Measurements from ENCODE around the gene HPCAL1. TPM values are rescaled to one million over a fixed set of nuclear protein-coding genes. Genes with fewer than 3 reads are reported as not detected.

HPCAL1 gene
- total RNA-seq, 1 experiment from 2014 or later, result 280 TPM

DNA sequence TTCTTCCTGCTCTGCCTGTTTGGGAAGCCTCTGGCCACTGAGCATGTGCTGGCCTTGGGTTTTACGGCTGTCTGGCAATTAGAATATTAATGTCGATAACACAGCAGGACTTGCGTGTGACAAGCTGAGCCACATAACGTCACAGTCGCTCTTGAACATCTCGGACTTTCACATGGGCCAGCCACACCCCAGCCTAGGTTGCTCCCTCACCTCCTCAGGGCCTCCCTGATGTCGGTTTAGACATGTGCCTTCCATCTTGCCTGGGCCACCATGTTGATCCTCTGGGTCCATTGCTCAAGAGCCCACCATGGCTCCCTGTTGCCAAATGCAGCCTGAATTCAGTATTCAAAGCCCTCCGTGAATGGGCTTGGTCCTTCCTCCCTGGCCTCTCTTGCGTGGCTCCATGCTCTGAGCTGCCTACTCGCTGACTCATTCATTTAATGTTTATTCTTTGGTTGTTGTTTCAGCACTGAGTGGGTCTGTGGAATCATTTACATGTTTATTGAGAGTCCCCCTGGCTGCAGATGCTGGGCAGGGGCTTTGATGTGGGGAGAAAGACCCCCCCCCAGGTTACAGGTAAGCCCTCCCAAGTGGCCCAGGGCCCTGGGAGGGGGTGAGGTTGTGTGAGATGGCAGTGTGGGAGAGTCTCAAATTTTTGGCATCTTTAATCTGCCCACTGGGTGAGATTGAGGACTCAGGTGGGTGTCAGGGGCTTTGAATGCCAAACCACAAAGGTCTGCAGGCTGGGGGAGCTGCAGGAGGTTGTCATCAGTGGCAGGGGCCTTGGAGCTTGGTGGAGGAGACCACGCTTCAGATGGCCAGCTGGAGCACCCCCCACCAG is 83.4 kb downstream of the HPCAL1 start:
- DNase-seq (ENCODE audit: low read depth), result peak; percentile 41

DNA sequence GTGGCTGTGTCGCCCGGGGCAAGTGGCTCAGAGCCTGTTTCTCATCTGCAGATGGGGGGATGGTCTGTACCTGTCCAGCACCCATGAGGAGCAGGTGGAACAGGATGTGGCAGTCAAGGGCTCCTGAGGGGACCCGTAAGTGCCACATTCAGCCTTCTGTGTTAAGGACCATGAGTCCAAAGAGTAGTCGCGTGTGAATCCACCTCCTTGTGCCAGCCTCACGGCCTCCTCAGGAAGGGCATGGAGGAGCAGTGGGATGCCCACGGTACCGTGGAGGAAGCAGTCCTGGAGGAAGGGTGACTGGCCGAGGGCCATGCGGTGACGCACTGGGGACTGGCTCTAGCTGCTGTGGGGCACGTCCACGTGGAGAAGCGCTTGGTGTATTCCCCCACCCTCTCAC is 84.3 kb downstream of the HPCAL1 start:
- DNase-seq (ENCODE audit: low read depth), result no peak

DNA sequence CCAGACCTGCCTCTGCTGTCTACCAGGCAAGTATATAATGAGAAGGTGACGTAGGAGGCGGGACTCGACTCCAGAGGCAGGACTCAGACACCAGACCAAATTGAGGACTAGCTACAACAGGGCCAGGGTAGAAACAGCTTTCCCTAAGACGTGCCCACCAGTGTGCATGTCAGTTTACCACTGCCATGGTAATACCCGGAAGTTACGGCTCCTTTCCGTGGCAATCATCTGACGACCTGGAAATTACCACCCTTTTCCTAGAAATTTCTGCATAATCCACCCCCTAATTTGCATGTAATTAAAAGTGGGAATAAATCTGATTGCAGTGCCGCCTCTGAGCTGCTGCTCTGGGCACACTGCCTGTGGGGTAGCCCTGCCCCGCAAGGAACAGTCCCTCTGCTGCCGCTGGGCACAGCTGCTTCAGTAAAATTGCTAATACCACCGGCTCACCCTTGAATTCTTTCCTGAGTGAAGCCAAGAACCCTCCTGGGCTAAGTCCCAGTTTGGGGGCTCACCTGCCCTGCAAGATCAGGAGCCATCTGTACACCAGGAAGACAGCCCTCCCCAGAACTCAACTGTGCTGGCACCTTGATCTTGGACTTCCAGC is 86.4 kb downstream of the HPCAL1 start:
- DNase-seq (ENCODE audit: low read depth), result no peak

DNA sequence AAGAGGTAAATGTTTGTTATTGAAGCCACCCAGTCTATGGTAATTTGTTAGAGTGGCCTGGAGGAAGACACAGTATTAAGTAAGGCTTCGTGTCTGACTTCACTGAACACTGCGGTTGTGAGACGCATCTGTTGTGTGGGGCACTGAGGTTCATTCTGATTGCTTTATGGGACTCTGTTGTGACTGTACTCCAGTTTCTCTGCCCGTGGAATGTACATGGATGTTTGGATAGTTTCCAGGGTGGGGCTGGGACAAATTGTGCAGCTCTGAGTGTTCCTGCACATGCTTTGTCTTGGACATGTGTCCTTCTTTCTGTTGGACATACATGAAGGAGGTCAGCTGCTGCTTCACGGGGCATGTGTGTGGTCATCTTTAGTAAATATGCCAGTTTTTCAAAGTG is 86.9 kb downstream of the HPCAL1 start:
- DNase-seq (ENCODE audit: low read depth), result peak; percentile 89

DNA sequence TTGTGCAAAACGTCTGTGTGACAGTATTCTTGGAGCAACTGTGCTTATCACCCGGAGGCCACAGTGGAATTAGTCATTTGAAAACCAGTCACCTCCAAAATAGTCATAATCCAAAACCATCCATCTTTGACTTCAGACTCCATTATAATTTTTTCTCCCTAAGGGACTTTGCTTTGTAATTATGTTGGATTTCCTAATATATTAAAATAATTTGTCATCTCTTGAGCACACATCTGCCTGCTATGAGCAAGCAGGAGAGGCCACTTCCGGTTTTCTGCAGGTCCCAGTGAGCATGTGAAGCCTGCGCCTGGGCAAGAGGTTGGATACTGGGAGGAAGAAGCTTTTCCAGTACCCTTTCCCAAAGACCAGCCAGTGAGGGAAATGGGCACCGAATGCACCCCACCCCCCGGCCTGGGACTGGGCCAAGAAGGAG is 87.7 kb downstream of the HPCAL1 start:
- DNase-seq (ENCODE audit: low read depth), result peak; percentile 30

DNA sequence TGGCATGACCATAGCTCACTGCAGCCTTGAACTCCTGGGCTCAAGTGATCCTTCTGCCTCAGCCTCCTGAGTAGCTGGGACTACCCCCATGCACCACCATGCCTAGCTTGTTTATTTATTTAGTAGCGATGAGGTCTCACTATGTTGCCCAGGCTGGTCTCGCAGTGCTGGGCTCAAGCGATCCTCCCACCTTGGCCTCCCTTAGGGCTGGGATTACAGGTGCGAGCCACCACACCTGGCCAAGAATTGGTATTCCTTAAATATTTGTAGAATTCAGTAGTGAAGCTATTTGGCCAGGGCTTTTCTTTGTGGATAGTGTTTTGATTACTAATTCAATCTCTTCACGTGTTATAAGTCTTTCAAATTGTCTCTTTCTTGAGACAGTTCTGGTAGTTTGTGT is 89.4 kb downstream of the HPCAL1 start:
- DNase-seq (ENCODE audit: low read depth), result no peak

DNA sequence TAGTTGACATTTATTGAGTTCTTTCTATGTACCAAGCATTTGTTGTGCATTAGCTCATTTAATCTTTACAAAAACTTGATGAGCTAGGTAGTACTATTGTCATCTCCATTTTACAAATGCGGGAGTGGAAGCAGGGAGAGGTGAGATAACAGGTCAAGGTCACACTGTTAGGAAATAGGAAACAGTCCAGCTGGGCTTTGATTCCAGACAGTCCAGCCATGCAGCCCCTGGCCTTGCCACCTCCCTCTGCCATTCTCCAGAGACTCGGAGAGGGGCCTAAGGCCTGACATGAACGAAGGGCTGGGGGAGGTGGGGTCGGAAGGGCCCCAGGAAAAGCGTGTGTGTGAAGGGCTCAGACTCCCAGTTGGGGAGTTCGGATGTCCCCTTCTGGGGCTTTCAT is 89.8 kb downstream of the HPCAL1 start:
- no peak for DNase-seq (ENCODE audit: low read depth)

DNA sequence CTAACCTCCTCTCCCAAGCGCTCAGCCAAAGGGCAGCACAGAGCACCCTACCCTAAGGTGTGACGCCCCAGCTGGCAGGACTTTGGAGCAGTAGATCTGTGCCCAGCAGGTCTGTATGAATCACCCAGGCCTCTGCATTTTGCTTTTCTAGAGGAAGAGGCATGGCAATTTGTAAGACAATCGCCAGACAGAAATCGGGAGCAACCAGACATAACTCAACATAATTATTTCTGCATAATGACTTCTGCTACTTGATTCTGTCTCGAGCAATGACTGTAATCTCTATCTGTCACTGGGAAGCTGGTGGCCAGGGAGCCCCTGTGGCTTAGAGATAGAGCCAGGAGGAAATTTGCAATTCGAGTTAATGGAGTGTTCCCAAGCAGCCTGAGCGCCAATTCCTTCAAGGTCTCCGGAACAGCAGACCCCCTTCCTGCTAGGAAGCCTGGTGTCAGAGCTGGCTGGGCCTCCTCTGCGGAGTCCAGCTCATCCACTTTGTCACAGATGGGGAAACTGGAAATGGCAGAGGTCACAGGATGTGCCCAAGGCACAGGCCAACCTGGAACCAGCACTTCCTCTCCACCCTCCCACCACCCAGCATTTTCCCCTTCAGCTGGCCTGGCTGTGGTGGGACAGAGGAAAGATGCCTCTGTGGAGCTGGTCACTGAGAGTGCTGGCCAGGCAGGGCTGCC is 90.4 kb downstream of the HPCAL1 start:
- DNase-seq (ENCODE audit: low read depth), result no peak

DNA sequence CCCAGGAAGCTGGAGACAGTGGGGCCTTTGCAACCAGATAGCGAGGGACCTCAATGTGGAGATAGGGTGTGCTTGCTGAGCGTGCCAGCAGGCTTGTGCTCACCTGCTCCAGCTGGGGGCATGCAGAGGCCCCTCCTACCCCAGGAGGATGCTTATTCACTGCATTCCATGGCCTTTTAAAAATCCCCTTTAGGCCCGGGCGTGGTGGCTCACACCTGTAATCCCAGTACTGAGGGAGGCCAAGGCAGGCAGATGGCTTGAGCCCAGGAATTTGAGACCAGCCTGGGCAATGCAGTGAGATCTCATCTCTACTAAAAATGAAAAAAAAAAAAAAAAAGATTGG is 90.9 kb downstream of the HPCAL1 start:
- no peak for DNase-seq (ENCODE audit: low read depth)

DNA sequence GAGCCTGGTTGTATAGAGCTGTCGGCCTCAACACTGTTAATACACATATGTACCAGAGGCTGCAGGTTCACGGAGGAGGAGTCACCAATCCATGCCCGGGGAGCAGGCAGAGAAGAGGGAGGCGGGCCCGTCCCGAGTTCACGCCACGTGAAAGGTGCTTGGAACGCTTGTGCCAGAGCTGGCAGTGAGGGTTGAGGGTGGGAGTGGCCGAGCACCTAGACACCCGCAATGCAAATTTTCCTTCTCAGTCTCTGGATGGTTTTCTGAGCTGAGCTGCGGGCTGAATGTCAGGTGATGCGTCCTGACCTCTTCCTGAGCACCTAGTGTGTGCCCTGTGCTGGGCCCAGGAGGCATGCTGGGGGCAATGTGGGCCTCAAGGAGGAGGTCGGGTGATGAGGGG is 93.2 kb downstream of the HPCAL1 start:
- DNase-seq (ENCODE audit: low read depth), result no peak

DNA sequence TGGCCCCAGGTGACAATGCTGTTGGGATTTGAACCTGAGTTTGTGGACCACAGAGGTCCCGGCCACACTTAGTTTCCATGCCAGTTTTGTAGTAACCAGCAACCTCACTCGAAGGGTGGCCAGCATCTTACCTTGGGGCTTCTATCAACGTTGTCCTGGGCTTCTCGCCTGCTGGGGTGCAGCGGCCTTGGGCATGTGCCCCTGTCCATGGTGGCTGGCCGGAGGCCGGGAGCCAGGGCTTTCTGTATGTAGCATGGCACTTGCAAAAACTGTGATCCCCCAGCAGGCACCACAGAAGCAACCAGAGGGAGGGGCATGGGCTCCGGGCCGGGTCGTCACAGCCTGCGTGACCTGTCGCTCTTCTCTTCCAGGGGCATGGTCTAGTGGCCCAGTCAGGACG is 93.8 kb downstream of the HPCAL1 start:
- no peak for DNase-seq (ENCODE audit: low read depth)

DNA sequence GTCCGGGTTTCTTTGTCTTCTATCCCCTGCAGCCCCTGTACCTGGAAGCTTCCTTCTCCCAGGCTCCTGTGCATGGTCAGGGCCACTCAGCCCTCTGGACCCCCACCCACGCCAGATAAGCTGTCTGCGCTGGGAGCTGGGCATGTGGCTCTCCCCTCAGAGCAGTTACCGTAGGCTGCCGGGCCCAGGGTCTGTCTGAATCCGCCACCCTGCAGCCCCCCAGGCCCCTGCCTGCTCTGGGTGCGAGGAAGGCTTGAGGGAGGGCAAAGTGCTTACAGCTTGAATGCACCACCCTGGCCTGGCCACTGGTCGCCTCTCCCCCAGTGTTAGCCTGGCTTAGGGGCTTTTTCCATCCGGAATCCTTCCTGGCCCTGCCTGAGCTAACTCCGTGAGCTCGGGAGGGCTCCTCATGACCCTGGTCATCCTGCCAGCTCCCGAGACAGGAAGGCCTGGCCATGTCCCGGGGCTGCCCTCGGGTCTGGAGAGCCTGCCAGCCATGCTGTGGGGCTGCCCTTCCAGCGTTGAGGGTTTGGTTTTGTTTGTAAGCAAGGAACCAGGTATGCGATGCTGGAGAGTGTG is 94.7 kb downstream of the HPCAL1 start:
- DNase-seq (ENCODE audit: low read depth), result no peak

DNA sequence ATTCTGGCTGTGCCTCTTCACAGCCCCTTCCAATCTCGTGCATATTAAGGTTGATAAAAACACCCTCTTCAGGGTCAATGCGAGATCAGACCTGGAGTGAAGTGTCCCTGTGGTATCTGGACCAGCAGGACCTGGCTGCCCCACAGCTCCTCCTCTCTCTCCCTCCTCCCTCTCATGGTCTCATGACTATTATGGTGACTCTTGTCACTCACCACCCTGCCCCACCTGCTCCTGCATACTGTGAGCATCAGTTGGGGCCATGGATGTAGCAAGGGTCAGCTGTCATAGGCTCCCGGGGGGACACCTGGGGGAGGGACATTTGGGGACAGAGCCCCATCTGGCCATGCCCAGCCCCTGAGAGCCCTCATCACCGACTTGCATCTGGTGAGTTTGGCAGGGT is 95.2 kb downstream of the HPCAL1 start:
- DNase-seq (ENCODE audit: low read depth), result no peak

DNA sequence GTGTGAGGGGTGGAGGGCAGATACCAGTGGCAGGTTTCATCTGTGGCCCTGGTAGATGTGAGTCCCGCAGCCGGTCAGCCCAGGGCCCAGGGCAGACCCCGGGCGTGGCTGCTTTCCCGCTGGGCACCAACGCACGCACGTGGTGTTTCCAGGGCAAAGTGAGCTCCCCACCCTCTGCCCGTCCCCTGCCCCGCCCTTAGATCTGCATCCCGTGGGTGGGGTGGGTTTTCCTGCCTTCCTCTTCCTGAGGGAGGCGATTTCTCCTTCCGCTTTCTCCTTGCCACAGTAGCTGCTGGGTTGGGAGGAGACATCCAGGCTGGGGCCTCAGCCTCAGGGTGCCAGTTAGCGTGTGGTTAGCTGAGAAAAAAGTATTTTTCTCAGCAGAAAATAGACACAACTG is 95.8 kb downstream of the HPCAL1 start:
- DNase-seq (ENCODE audit: low read depth), result no peak

DNA sequence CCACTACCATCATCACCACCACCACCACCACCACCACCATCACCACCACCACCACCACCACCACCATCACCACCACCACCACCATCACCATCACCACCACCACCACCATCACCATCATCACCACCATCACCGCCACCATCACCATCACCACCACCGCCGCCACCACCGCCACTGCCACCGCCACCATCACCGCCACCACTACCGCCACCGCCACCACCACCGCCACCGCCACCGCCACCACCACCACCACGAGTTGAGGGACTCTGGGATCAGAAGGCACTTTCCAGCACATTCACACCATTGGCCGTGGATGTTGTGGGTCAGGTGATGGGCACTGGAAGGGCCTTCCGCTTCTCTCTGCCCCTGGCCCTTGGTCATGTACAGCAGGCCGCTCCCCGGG is 96.7 kb downstream of the HPCAL1 start:
- DNase-seq (ENCODE audit: low read depth), result no peak

DNA sequence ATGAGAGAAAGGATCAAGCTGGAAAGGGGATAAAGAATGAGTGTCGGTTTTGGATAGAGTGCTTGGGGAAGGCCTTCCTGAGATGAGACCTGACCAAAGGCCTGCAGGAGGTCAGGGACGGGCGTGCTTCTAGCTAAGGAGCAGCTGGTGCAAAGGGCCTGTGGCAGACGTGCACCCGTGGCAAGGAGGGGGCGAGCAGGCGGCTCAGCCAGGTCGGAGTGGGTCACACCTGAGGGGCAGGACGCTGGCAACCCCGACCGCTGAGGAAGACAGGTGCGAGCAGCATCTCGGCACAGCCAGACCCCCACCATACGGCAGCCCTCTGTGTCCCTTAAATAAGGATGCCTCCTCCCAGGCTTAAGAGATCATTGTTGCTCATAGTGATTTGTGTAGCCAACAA is 97.3 kb downstream of the HPCAL1 start:
- DNase-seq (ENCODE audit: low read depth), result no peak

DNA sequence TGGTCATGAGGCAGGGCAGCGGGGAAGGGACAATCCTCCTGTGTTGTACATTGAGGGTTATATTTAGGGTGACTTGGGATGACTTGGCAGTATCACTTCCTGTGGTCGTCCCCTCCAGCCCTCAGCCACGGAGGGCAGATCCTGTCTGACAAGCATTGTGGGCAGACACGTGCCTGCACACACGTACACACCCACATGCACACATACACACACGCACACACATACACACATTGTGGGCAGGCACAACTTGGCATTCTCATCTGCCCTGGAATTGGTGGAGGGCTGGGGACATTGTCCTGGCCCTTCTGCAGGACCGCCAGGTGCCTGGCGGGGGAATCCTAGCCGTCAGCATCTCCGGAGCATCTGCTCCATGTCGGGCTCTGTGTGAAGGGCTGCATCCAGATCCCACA is 97.9 kb downstream of the HPCAL1 start:
- peak; percentile 41 for DNase-seq (ENCODE audit: low read depth)

DNA sequence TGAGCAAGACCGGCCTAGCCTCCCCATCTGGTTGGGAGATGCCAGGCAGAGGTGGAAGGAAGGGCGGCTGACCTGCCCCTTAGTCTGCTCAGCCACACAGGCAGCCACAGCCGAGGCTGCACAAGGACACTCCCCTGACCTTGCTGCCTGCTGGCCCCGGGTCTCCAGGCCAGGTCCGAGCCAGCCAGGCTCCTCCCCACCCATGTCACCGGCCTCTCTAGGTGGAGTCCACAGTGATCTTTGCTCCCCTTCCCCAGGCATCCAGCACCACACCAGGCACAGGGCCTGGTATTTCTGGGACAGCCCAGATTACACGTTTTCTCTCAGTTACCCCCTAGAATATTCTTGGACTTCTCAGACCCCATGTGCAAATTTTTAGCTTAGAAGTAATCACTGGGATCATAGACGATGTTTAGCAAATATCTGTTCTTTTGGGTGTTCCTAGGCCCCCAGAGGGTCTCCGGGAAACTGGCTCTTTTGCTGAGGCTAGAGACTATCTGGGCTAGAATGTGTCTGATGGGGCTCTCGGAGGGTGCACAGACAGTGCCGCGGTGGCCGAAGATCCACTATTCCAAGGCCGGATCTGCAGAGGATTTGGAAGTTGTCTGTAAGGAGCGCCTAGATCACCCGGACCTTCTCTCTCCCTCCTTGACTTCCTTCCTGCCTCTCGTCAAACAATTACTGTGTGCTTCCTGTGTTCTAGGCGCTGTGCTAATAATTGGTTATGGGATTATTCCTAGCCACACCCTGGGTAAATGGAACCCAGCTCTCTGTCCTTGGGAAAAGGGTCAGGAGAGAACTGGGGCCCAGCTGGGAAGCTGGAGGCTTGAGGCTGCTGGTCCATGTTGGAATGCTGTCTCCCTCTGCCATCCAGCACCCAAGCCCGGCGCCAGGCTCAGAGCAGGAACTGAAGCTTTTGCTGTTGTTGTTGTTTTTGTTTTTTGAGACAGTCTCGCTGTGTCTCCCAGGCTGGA is 98.6 kb downstream of the HPCAL1 start:
- no peak for DNase-seq (ENCODE audit: low read depth)

DNA sequence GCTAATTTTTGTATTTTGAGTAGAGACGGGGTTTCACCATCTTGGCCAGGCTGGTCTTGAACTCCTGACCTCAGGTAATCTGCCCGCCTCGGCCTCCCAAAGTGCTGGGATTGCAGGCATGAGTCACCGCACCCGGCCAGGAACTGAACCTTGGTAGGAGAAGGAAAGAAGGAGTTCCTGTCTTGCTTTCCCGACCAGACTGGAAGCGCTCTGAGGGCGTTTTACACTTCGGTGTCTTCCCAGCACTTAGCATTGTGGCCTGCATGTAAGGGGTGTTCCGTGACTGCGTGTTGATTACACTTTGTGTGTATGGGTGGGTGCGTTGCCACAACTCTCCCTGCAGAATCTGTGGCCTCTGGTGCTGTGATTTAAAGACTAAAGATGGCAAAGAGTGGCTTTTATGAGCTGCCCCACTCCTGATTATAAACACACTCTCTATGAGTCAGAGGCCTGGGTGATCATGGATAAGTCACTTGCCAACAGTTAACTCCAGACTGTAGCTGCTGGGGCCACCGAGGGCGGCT is 99.4 kb downstream of the HPCAL1 start:
- DNase-seq (ENCODE audit: low read depth), result peak; percentile 25

DNA sequence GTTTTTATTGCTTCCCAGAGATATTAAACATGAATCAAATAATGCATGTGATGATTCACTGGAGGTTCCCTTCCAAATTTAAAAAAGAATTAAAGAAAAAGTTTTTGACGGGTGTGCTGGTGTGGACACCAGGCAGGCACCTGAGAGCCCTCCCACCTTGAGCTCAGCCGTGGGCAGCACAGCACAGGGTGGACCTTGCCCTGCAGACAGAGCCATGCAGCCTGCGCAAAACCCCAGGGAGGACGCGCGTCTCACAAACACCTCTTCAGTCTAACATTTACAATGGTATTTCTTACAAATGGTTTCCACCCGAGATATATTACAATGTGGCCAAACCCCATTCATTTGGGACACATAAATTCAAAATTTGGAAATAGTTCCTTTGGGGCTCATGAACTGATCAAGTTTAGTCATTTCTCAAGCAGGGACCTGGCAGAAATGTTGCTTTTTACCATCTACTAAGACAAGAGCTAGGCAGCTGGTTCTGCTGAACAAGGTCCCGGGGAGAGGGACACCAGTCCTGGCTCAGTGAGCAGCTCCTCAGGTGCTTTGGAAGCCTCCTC is 100.0 kb downstream of the HPCAL1 start:
- no peak for DNase-seq (ENCODE audit: low read depth)
